HEK293 (cell line): ENCODE data around the gene SLC43A1.
A peak's percentile ranks its signal among the peaks of the same experiment; 100 is the strongest.

ENCODE experiments used
- BCL11A ChIP-seq: fragments of 450-650 bp; formaldehyde crosslinking; IDR thresholded peaks from 2 replicates; pipeline ENCODE4 v1.5.1; 2016; ENCODE audit warnings: low read depth, missing biosample characterization, missing genetic modification characterization
- EGR2 ChIP-seq: fragments of 450-650 bp; formaldehyde crosslinking; IDR thresholded peaks from 2 replicates; pipeline ENCODE4 v1.5.1; 2016; ENCODE audit warnings: low read depth, missing biosample characterization, missing genetic modification characterization
- GLIS1 ChIP-seq: fragments of 450-650 bp; formaldehyde crosslinking; IDR thresholded peaks from 2 replicates; pipeline ENCODE4 v1.5.1; 2016; ENCODE audit warnings: missing biosample characterization, missing genetic modification characterization
- GLIS2 ChIP-seq: fragments of 450-650 bp; formaldehyde crosslinking; IDR thresholded peaks from 2 replicates; pipeline ENCODE4 v1.5.1; 2016; ENCODE audit warnings: missing biosample characterization, missing genetic modification characterization
- KLF1 ChIP-seq: fragments of 450-650 bp; formaldehyde crosslinking; IDR thresholded peaks from 2 replicates; pipeline ENCODE4 v1.5.1; 2016; ENCODE audit warnings: missing biosample characterization, missing genetic modification characterization
- SP2 ChIP-seq: fragments of 450-650 bp; formaldehyde crosslinking; IDR thresholded peaks from 2 replicates; pipeline ENCODE4 v1.5.1; 2016; ENCODE audit warnings: missing biosample characterization, missing genetic modification characterization
- SP7 ChIP-seq: fragments of 450-650 bp; formaldehyde crosslinking; IDR thresholded peaks from 2 replicates; pipeline ENCODE4 v1.5.1; 2016; ENCODE audit warnings: missing biosample characterization, missing genetic modification characterization
- YY1 ChIP-seq: fragments of 450-650 bp; formaldehyde crosslinking; IDR thresholded peaks from 2 replicates; pipeline ENCODE4 v1.5.1; 2018; ENCODE audit warnings: missing biosample characterization, missing genetic modification characterization
- ZBTB1 ChIP-seq: fragments of 450-650 bp; formaldehyde crosslinking; IDR thresholded peaks from 2 replicates; pipeline ENCODE4 v1.5.1; 2016; ENCODE audit warnings: missing biosample characterization, missing genetic modification characterization
- ZBTB8A ChIP-seq: fragments of 450-650 bp; formaldehyde crosslinking; IDR thresholded peaks from 2 replicates; pipeline ENCODE4 v1.5.1; 2016; ENCODE audit warnings: missing biosample characterization, missing genetic modification characterization
- ZIC2 ChIP-seq: fragments of 450-650 bp; formaldehyde crosslinking; IDR thresholded peaks from 2 replicates; pipeline ENCODE4 v1.5.1; 2016; ENCODE audit warnings: missing biosample characterization, missing genetic modification characterization
- ZNF19 ChIP-seq: fragments of 450-650 bp; formaldehyde crosslinking; IDR thresholded peaks from 2 replicates; pipeline ENCODE4; 2016; ENCODE audit warnings: missing biosample characterization, missing genetic modification characterization, low read depth
- ZNF202 ChIP-seq: fragments of 450-650 bp; formaldehyde crosslinking; IDR thresholded peaks from 2 replicates; pipeline ENCODE4 v1.5.1; 2016; ENCODE audit warnings: missing biosample characterization, missing genetic modification characterization, borderline replicate concordance
- ZNF223 ChIP-seq: fragments of 450-650 bp; formaldehyde crosslinking; IDR thresholded peaks from 2 replicates; pipeline ENCODE4 v1.5.1; 2016; ENCODE audit warnings: missing biosample characterization, missing genetic modification characterization
- ZNF548 ChIP-seq: fragments of 450-650 bp; formaldehyde crosslinking; IDR thresholded peaks from 2 replicates; pipeline ENCODE4 v1.5.1; 2016; ENCODE audit warnings: missing biosample characterization, missing genetic modification characterization
- ZNF629 ChIP-seq: fragments of 450-650 bp; formaldehyde crosslinking; IDR thresholded peaks from 2 replicates; pipeline ENCODE4 v1.5.1; 2017; ENCODE audit warnings: missing biosample characterization, missing genetic modification characterization
- TF ChIP-seq, protein P1 (sequence below): fragments of 450-650 bp; formaldehyde crosslinking; IDR thresholded peaks from 2 replicates; pipeline ENCODE4 v1.5.1; 2016; ENCODE audit warnings: missing biosample characterization, missing genetic modification characterization
- TF ChIP-seq, protein P2 (sequence below): fragments of 450-650 bp; formaldehyde crosslinking; IDR thresholded peaks from 2 replicates; pipeline ENCODE4 v1.5.1; 2016; ENCODE audit warnings: missing biosample characterization, missing genetic modification characterization, borderline replicate concordance
- TF ChIP-seq, protein P3 (sequence below): fragments of 450-650 bp; formaldehyde crosslinking; IDR thresholded peaks from 2 replicates; pipeline ENCODE4 v1.5.1; 2016; ENCODE audit warnings: missing biosample characterization, missing genetic modification characterization
- TF ChIP-seq, protein P4 (sequence below): fragments of 450-650 bp; formaldehyde crosslinking; IDR thresholded peaks from 2 replicates; pipeline ENCODE4 v1.5.1; 2016; ENCODE audit warnings: missing biosample characterization, missing genetic modification characterization
- TF ChIP-seq, protein P5 (sequence below): fragments of 450-650 bp; formaldehyde crosslinking; IDR thresholded peaks from 2 replicates; pipeline ENCODE4 v1.5.1; 2016; ENCODE audit warnings: missing biosample characterization, missing genetic modification characterization
- TF ChIP-seq, protein P6 (sequence below): fragments of 450-650 bp; formaldehyde crosslinking; IDR thresholded peaks from 2 replicates; pipeline ENCODE4 v1.5.1; 2016; ENCODE audit warnings: missing biosample characterization, missing genetic modification characterization, borderline replicate concordance
- TF ChIP-seq, protein P7 (sequence below): fragments of 450-650 bp; formaldehyde crosslinking; IDR thresholded peaks from 2 replicates; pipeline ENCODE4 v1.5.1; 2016; ENCODE audit warnings: missing biosample characterization, missing genetic modification characterization

The SLC43A1 gene

DNA sequence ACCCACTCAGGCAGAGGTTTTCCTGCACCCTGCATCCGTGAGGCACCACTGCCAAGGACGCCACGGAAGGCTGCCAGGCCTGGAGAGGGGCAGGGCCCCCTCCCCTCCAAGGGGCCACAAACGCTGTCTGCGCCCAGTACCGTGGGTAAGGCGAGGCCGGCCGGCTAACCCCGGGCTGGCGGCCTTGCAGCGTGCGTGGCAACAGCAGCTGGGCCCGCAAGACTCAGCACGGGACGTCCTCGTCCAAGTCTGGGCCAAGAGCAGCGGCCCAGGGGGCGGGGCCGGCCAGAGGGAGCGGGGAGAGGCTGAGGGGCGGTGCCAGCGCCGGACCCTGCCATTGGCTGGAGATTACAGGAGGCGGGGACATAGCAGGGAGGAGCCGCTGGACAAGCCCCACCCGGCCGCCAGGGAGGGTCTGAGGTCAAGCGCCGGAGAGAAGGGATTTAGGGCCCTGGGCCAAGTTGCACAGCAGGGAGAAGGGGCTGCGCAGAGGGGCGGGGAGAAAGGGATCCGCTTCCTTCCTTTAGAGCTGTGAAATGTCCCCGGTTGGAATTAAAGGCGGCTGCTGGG, 16.0 kb downstream of the SLC43A1 start (continued):
- TF ChIP-seq, protein P1, sequence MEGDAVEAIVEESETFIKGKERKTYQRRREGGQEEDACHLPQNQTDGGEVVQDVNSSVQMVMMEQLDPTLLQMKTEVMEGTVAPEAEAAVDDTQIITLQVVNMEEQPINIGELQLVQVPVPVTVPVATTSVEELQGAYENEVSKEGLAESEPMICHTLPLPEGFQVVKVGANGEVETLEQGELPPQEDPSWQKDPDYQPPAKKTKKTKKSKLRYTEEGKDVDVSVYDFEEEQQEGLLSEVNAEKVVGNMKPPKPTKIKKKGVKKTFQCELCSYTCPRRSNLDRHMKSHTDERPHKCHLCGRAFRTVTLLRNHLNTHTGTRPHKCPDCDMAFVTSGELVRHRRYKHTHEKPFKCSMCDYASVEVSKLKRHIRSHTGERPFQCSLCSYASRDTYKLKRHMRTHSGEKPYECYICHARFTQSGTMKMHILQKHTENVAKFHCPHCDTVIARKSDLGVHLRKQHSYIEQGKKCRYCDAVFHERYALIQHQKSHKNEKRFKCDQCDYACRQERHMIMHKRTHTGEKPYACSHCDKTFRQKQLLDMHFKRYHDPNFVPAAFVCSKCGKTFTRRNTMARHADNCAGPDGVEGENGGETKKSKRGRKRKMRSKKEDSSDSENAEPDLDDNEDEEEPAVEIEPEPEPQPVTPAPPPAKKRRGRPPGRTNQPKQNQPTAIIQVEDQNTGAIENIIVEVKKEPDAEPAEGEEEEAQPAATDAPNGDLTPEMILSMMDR: no peak
- TF ChIP-seq BCL11A (tag by site-specific recombination) (peak; percentile 22; the same call in 1 of the 2 replicates), KLF1 (tag by site-specific recombination) (peak; percentile 81), ZNF548 (tag by site-specific recombination) (no peak), ZNF629 (0 out of 2 replicates have a peak, but pooled peaks have one; percentile 16), ZNF202 (tag by site-specific recombination) (no peak), GLIS1 (tag by site-specific recombination) (peak; percentile 70), ZIC2 (tag by site-specific recombination) (peak; percentile 50), ZNF223 (no peak), YY1 (tag by site-specific recombination) (no peak), ZBTB1 (tag by site-specific recombination) (no peak), SP7 (tag by site-specific recombination) (no peak; the same call in 1 of the 2 replicates), SP2 (tag by site-specific recombination) (peak; percentile 91), EGR2 (tag by site-specific recombination) (no peak), GLIS2 (tag by site-specific recombination) (peak; percentile 79), ZBTB8A (0 out of 2 replicates have a peak, but pooled peaks have one; percentile 26), ZNF19 (no peak)
- TF ChIP-seq, protein P2, sequence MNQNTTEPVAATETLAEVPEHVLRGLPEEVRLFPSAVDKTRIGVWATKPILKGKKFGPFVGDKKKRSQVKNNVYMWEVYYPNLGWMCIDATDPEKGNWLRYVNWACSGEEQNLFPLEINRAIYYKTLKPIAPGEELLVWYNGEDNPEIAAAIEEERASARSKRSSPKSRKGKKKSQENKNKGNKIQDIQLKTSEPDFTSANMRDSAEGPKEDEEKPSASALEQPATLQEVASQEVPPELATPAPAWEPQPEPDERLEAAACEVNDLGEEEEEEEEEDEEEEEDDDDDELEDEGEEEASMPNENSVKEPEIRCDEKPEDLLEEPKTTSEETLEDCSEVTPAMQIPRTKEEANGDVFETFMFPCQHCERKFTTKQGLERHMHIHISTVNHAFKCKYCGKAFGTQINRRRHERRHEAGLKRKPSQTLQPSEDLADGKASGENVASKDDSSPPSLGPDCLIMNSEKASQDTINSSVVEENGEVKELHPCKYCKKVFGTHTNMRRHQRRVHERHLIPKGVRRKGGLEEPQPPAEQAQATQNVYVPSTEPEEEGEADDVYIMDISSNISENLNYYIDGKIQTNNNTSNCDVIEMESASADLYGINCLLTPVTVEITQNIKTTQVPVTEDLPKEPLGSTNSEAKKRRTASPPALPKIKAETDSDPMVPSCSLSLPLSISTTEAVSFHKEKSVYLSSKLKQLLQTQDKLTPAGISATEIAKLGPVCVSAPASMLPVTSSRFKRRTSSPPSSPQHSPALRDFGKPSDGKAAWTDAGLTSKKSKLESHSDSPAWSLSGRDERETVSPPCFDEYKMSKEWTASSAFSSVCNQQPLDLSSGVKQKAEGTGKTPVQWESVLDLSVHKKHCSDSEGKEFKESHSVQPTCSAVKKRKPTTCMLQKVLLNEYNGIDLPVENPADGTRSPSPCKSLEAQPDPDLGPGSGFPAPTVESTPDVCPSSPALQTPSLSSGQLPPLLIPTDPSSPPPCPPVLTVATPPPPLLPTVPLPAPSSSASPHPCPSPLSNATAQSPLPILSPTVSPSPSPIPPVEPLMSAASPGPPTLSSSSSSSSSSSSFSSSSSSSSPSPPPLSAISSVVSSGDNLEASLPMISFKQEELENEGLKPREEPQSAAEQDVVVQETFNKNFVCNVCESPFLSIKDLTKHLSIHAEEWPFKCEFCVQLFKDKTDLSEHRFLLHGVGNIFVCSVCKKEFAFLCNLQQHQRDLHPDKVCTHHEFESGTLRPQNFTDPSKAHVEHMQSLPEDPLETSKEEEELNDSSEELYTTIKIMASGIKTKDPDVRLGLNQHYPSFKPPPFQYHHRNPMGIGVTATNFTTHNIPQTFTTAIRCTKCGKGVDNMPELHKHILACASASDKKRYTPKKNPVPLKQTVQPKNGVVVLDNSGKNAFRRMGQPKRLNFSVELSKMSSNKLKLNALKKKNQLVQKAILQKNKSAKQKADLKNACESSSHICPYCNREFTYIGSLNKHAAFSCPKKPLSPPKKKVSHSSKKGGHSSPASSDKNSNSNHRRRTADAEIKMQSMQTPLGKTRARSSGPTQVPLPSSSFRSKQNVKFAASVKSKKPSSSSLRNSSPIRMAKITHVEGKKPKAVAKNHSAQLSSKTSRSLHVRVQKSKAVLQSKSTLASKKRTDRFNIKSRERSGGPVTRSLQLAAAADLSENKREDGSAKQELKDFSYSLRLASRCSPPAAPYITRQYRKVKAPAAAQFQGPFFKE: no peak
- TF ChIP-seq, protein P3, sequence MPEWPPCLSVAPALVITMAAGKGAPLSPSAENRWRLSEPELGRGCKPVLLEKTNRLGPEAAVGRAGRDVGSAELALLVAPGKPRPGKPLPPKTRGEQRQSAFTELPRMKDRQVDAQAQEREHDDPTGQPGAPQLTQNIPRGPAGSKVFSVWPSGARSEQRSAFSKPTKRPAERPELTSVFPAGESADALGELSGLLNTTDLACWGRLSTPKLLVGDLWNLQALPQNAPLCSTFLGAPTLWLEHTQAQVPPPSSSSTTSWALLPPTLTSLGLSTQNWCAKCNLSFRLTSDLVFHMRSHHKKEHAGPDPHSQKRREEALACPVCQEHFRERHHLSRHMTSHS (tag by site-specific recombination): no peak
- TF ChIP-seq, protein P4, sequence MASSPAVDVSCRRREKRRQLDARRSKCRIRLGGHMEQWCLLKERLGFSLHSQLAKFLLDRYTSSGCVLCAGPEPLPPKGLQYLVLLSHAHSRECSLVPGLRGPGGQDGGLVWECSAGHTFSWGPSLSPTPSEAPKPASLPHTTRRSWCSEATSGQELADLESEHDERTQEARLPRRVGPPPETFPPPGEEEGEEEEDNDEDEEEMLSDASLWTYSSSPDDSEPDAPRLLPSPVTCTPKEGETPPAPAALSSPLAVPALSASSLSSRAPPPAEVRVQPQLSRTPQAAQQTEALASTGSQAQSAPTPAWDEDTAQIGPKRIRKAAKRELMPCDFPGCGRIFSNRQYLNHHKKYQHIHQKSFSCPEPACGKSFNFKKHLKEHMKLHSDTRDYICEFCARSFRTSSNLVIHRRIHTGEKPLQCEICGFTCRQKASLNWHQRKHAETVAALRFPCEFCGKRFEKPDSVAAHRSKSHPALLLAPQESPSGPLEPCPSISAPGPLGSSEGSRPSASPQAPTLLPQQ (tag by site-specific recombination): no peak
- TF ChIP-seq, protein P5, sequence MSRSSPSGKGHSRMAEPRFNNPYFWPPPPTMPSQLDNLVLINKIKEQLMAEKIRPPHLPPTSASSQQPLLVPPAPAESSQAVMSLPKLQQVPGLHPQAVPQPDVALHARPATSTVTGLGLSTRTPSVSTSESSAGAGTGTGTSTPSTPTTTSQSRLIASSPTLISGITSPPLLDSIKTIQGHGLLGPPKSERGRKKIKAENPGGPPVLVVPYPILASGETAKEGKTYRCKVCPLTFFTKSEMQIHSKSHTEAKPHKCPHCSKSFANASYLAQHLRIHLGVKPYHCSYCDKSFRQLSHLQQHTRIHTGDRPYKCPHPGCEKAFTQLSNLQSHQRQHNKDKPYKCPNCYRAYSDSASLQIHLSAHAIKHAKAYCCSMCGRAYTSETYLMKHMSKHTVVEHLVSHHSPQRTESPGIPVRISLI (tag by site-specific recombination): no peak
- TF ChIP-seq, protein P6, sequence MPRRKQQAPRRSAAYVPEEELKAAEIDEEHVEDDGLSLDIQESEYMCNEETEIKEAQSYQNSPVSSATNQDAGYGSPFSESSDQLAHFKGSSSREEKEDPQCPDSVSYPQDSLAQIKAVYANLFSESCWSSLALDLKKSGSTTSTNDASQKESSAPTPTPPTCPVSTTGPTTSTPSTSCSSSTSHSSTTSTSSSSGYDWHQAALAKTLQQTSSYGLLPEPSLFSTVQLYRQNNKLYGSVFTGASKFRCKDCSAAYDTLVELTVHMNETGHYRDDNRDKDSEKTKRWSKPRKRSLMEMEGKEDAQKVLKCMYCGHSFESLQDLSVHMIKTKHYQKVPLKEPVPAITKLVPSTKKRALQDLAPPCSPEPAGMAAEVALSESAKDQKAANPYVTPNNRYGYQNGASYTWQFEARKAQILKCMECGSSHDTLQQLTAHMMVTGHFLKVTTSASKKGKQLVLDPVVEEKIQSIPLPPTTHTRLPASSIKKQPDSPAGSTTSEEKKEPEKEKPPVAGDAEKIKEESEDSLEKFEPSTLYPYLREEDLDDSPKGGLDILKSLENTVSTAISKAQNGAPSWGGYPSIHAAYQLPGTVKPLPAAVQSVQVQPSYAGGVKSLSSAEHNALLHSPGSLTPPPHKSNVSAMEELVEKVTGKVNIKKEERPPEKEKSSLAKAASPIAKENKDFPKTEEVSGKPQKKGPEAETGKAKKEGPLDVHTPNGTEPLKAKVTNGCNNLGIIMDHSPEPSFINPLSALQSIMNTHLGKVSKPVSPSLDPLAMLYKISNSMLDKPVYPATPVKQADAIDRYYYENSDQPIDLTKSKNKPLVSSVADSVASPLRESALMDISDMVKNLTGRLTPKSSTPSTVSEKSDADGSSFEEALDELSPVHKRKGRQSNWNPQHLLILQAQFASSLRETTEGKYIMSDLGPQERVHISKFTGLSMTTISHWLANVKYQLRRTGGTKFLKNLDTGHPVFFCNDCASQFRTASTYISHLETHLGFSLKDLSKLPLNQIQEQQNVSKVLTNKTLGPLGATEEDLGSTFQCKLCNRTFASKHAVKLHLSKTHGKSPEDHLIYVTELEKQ (tag by site-specific recombination): no peak
- TF ChIP-seq, protein P7, sequence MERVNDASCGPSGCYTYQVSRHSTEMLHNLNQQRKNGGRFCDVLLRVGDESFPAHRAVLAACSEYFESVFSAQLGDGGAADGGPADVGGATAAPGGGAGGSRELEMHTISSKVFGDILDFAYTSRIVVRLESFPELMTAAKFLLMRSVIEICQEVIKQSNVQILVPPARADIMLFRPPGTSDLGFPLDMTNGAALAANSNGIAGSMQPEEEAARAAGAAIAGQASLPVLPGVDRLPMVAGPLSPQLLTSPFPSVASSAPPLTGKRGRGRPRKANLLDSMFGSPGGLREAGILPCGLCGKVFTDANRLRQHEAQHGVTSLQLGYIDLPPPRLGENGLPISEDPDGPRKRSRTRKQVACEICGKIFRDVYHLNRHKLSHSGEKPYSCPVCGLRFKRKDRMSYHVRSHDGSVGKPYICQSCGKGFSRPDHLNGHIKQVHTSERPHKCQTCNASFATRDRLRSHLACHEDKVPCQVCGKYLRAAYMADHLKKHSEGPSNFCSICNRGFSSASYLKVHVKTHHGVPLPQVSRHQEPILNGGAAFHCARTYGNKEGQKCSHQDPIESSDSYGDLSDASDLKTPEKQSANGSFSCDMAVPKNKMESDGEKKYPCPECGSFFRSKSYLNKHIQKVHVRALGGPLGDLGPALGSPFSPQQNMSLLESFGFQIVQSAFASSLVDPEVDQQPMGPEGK (tag by site-specific recombination): peak; percentile 78
